ENCODE results near the gene GLUD2.
"Not testable (repeated sequence)": the region's sequence is repeated elsewhere in the genome, so short reads cannot be mapped to it uniquely, and the experiment has no call there.

GLUD2 gene

GRCh38 chrX:121047441-121048419 lies at the start of gene GLUD2:
TSS of gene GLUD2 (plus strand) at chrX:121047610. CDS start at chrX:121047685, 75 bp downstream.
- DNase-seq, result peak; percentile 24

DNA sequence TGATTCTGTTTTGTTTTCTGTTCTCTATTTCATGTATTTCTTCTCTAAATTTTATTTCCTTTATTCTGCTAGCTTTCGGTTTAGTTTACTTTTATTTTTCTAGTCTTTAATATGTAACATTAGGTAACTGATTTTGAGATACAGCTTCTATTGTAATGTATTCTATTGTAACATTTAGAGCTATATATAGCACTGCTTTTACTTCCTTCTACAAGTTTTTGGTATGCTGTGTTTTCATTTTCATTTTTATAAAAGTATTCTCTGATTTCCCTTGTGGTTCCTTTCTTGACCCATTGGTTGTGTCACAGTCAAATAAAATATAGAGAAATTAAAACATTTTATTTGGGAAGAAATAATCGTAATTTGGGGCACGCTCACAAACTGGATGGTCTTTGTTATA lies 48.0 kb upstream of the GLUD2 start:
- DNase-seq, result no peak

DNA sequence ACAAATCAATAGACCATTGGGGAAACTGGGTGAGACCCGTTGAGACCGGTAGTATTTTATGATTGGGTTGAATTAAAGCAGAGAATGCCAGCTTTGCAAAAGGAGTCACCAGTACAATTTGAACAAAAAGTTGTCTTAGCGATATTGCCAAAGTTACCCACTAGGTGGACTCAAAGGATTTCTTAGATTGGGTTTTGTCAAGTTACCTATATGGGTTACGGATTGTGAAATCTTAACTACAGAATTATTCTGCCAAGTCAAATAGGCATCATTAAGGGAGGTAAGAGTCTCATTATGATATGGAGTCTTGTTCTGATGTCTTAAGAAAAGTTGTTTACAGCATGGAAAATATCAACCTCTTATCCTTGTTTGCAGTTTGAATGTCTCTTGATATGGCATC lies 46.8 kb upstream of the GLUD2 start:
- DNase-seq, result no peak

DNA sequence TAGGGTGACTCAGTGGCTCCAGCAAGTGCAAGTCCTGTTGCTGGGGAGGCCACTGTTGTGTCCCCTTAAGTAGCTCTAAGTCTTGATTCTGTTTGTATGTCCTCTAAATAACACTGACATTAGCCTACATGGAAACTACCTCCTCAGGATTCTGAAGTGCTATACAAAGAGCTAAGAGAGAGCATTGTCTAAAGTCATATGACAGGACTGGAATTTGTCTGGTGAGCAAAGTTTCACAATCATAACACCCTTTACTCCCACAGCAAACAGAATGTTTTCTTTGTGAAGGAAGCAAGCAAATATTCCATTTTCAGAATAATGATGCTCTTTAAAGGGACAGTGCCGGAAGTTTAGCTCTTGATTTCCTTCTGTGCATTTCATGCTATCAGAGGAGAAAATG lies 38.5 kb upstream of the GLUD2 start:
- no peak for DNase-seq

DNA sequence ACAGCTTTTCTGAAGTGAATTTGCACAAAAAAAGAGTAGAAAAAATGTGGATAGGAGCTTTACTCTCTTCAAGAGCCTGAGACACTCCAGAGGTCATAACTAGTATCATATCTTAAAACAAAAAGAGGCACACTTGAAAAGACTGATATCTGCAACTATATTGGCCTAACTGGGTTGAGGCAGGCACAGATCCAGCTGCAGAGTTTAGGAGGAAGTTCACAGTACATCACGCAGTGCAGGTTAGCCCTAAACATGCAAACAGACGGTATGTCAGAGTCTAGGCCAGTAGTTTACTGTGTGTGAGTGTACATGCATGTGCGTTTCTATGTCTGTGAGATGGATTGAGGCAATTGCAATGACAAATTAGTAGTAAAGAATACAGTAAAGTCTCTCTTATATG lies 37.6 kb upstream of the GLUD2 start:
- DNase-seq, result no peak

DNA sequence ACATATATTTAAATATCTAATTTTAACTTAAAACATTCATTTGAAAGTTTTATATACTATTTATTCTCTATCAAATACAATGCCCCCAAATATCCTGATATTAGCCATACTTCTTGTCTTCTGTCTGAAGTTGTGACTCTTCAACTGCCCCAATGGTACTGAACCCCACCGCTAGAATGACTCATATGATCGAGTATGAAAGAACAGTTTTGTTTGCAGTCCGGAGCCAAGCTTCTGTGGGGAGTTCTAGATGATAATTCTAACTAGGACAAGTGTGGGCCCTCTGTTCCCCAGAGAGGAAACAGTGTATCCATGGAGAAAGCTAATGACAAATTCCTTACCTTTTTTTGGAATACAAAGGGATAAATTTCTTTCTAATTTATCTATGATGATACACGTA lies 37.2 kb upstream of the GLUD2 start:
- no peak for DNase-seq

- no peak for DNase-seq
Observed at GRCh38 chrX:121011254-121011653, 36.2 kb upstream of the GLUD2 start.

DNA sequence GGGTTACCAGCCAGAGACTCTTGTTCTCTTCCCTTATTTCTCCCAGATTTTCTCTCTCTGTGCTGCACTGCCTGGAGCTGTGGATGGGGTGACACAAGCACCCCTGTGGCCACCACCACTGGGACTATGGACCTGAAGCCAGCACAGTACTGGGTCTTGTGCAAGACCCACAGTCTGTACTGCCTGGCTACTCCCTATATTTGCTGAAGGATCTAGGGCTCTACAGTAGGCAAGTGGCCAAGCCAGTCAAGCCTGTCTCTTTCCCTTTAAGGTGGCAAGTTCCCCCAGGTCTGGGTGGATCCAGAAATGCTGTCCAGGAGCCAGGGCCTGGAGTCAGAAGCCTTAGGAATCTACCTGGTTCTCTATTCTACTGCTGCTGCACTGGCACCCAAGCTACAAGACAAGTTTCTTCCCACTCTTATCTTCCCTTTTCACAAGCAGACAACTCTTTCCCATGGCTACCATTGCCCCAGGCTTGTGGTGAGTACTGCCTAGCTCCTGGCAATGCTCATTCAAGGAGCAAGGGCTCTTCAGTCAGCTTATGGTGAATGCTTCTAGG lies 33.4 kb upstream of the GLUD2 start:
- no peak for DNase-seq

DNA sequence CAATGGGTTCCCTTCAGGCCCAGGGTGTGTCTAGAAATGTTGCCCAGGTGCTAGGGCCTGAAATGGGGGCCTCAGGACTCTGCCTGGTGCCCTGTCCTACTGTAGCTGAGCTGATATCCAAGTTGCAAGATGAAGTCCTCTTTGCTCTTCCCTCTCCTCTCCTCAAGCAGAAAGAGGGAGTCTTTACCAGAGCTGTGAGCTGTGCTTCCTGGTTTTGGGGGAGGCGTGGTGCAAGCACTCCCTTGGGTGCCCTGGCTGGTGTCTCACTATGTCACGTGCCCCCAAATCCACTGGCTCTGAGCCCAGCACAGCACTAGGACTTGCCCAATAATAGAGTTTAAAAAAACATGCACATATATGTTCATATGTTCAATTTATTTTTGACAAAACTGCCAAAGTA lies 32.6 kb upstream of the GLUD2 start:
- DNase-seq, result no peak

GRCh38 chrX:121028419-121028818 lies 19.0 kb upstream of the GLUD2 start:
- no peak for DNase-seq

GRCh38 chrX:121030083-121030482 lies 17.3 kb upstream of the GLUD2 start:
- DNase-seq, result no peak

DNA sequence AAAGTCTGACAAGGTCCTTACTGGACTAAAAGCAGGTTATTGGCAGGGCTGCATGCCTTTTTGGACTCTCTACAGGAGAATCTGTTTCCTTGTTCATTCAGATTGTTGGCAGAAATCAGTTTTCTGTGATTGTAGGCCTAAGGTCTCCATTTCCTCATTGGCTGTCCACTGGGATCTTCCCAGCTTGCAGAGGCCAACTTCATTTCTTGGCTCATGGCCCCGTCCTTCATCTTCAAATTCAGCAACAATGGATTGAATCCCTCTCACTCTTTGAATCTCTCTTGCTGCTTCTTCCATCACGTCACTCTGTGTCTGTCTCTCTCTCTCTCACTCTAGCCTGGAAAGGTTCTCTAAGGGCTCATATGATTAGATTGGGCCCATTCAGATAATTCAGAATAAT lies 14.9 kb upstream of the GLUD2 start:
- DNase-seq, result no peak

GRCh38 chrX:121036137-121036536 lies 11.3 kb upstream of the GLUD2 start:
- no peak for DNase-seq

GRCh38 chrX:121036951-121037350 lies 10.5 kb upstream of the GLUD2 start:
- DNase-seq, result no peak

DNA sequence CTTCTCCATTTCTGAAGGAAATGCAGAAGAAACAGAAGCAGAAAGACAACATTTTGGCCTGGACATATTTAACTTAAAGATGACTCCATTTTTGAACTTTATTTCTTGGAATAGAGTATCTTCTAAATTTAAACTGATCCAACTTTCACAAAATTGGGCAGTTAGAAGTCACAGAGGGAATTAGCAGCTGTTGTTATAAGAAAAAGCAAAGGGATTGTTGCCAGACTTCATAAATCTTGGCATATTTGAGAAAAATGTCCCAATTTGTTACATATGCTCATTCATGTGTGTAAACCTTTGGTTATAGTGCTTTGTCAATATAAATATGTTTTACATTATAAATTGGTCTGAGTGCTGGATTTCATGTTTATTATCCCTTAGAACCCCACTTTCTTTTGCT lies 3.4 kb downstream of the GLUD2 start:
- DNase-seq, result no peak

- no peak for DNase-seq
Observed at GRCh38 chrX:121052122-121052521, 4.7 kb downstream of the GLUD2 start.

DNA sequence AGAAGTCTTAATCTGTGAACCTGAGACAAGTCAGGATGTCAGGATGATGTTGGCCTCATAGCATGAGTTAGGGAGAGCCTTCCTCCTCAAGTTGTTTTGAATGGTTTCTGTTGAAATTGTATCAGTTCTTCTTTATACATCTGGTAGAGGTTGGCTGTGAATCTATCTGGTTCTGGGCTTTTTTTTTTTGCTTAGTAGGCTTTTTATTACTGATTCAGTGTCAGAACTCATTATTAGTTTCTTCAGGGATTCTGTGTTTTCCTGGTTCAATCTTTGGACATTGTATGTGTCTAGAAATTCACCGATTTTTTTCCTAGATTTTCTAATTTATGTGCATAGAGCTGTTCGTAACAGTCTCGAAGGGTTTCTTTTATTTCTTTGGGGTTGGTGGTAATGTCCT lies 14.9 kb downstream of the GLUD2 start:
- DNase-seq, result no peak

GRCh38 chrX:121064579-121064978 lies 17.2 kb downstream of the GLUD2 start:
- DNase-seq, result no peak

DNA sequence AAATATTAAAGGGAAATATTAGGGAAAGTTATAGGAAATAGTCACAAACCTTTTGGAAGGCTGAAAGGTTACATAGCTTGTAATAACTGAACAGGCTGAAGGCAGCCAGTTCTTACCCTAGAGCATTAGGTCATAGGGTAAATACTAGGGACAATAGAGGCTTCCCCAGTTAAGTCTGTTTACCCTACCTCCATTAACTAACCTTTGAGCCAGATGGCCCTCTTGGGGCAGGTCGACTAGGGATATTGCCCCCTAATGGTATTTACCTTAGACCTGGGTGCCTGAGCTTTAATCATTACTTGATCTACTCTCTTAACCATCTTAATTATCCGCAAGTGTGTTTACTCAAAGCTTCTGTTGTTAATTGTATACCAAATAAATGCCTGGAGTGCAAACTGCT lies 36.8 kb downstream of the GLUD2 start:
- not testable (repeated sequence) for DNase-seq

- DNase-seq, result no peak
Observed at GRCh38 chrX:121084903-121085611, 37.6 kb downstream of the GLUD2 start.

DNA sequence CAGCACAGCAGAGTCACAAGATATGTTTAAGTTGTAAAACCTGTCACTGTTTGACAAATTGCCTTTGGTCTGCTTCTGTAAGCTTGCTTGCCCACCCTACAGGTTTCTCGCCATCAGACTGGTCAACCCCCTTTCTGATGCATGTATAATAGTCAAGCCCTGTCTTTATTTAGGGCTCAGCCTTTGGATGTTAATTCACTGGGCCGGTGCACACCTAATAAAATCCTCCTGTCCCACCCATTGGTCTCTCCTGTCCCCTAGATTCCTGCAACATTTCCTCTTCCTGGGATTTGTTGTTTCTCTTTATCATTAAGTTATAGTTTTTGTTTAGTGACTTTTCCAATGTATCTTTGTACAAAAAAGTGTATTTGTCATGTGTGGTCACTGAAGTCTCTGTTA lies 38.2 kb downstream of the GLUD2 start:
- DNase-seq, result no peak

GRCh38 chrX:121093011-121093410 lies 45.6 kb downstream of the GLUD2 start:
- DNase-seq, result no peak
